Prostate gland (tissue), 2 donors: ENCODE data around the gene ZCCHC14. TPM values are rescaled to one million over a fixed set of nuclear protein-coding genes. Genes with fewer than 3 reads are reported as not detected.

Source experiments
- DNase-seq: peaks from one replicate; pipeline ENCODE4 v3.0.0-alpha.2; 2019; ENCODE audit warnings: low spot score
- H3K27ac ChIP-seq, 2 donors: fragments of 200-600 bp; sonication (generic); 2 replicates each; pipeline ENCODE4 v1.5.1; 2017 to 2019
- H3K27me3 ChIP-seq: fragments of 200-600 bp; sonication (generic); replicated peaks from 2 replicates; pipeline ENCODE4 v1.5.1; 2019; ENCODE audit not compliant: insufficient read depth
- H3K36me3 ChIP-seq, 2 donors: fragments of 200-600 bp; sonication (generic); 1 replicate in 1 of 2; 2 replicates in 1 of 2; pipeline versions ENCODE4 v1.5.1 to v1.8.1; 2017 to 2019
- H3K4me1 ChIP-seq: fragments of 200-600 bp; sonication (generic); replicated peaks from 2 replicates; pipeline ENCODE4 v1.5.1; 2019
- H3K4me3 ChIP-seq, 2 donors: fragments of 200-600 bp; sonication (generic); 2 replicates each; pipeline ENCODE4 v1.5.1; 2017 to 2019
- H3K9me3 ChIP-seq: fragments of 200-600 bp; sonication (generic); 2 replicates; pipeline ENCODE4 v1.5.1; 2017
- POLR2A ChIP-seq: fragments of 450-650 bp; IDR thresholded peaks from one replicate; pipeline ENCODE4 v1.6.1; 2016; ENCODE audit warnings: antibody characterized with exemption, mild to moderate bottlenecking
- POLR2AphosphoS5 ChIP-seq: sonication (generic); formaldehyde crosslinking; IDR thresholded peaks from one replicate; pipeline ENCODE4 v1.6.1; 2017; ENCODE audit warnings: antibody characterized with exemption
- WGBS: methylation state at CpG from one replicate; pipeline ENCODE4 v1.1.5; 2018; 5-methylcytosine and 5-hydroxymethylcytosine counted together
- intact Hi-C: fragments of 100-400 bp; cut with DNase I; formaldehyde crosslinking; loops from one replicate; pipeline ENCODE4 v1.14.2; 2022
- total RNA-seq, 2 donors: library from RNA; depleted of rRNA; stranded (reverse); fragments of >200 nt; gene quantifications; one replicate each; pipeline ENCODE4 v1.1.0, GENCODE V29; 2016
- TF ChIP-seq, protein P1 (sequence below), 4 experiments: fragments of 200-600 bp in 2 of 4; fragments of 450-650 bp in 2 of 4; sonication (generic) in 2 of 4; IDR thresholded peaks; 1 replicate in 3 of 4; 2 replicates in 1 of 4; pipeline ENCODE4 v1.5.1; 2016 to 2019; ENCODE audit warnings: antibody characterized with exemption in 4 of 4, mild to moderate bottlenecking in 2 of 4, moderate library complexity in 2 of 4

ZCCHC14 gene
- total RNA-seq, 2 donors from 2014 or later: 14.9 to 55.7 TPM

- Histone ChIP-seq H3K36me3 (no peaks in the 10 kb centered on the region), H3K27me3 (no peaks in the 10 kb centered on the region), H3K4me1 (no peaks in the 10 kb centered on the region), H3K27ac (no peak overlapping the region), H3K9me3 (no peaks in the 10 kb centered on the region), H3K4me3 (no peak overlapping the region)
- TF ChIP-seq, protein P1, sequence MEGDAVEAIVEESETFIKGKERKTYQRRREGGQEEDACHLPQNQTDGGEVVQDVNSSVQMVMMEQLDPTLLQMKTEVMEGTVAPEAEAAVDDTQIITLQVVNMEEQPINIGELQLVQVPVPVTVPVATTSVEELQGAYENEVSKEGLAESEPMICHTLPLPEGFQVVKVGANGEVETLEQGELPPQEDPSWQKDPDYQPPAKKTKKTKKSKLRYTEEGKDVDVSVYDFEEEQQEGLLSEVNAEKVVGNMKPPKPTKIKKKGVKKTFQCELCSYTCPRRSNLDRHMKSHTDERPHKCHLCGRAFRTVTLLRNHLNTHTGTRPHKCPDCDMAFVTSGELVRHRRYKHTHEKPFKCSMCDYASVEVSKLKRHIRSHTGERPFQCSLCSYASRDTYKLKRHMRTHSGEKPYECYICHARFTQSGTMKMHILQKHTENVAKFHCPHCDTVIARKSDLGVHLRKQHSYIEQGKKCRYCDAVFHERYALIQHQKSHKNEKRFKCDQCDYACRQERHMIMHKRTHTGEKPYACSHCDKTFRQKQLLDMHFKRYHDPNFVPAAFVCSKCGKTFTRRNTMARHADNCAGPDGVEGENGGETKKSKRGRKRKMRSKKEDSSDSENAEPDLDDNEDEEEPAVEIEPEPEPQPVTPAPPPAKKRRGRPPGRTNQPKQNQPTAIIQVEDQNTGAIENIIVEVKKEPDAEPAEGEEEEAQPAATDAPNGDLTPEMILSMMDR (IDR thresholded peaks at IDR 0.05): no peak
- TF ChIP-seq POLR2AphosphoS5: no peak
- TF ChIP-seq POLR2A: no peak
- intact Hi-C loops: no loop called here
- DNase-seq: no peak
- 85% methylated on average over 11 of the region's 11 CpGs for WGBS
Measured at GRCh38 chr16:87539113-87539512, 46.3 kb upstream of the ZCCHC14 start.

GRCh38 chr16:87538594-87538993, 45.8 kb upstream of the ZCCHC14 start:
- intact Hi-C loops: no loop called here
- 88% methylated on average over 11 of the region's 11 CpGs for WGBS
- no peak for DNase-seq

GRCh38 chr16:87538160-87538559, 45.3 kb upstream of the ZCCHC14 start:
- intact Hi-C loops: no loop called here
- no peak overlapping the region for H3K4me3 ChIP-seq
- H3K9me3 ChIP-seq: no peaks in the 10 kb centered on the region
- no peak for TF ChIP-seq POLR2AphosphoS5
- TF ChIP-seq POLR2A: no peak
- TF ChIP-seq, protein P1 (IDR thresholded peaks at IDR 0.05): no peak
- DNase-seq: no peak
- no peaks in the 10 kb centered on the region for H3K27me3 ChIP-seq
- H3K36me3 ChIP-seq: no peaks in the 10 kb centered on the region
- H3K27ac ChIP-seq: no peak overlapping the region
- H3K4me1 ChIP-seq: no peaks in the 10 kb centered on the region
- 64% methylated on average over 4 of the region's 4 CpGs for WGBS

More at GRCh38 chr16:87538594-87538993, 45.8 kb upstream of the ZCCHC14 start:
- Histone ChIP-seq H3K4me1 (no peaks in the 10 kb centered on the region), H3K36me3 (no peaks in the 10 kb centered on the region), H3K27me3 (no peaks in the 10 kb centered on the region), H3K4me3 (no peak overlapping the region), H3K27ac (no peak overlapping the region), H3K9me3 (no peaks in the 10 kb centered on the region)
- TF ChIP-seq POLR2A (no peak), POLR2AphosphoS5 (no peak)
- TF ChIP-seq, protein P1 (IDR thresholded peaks at IDR 0.05): no peak

- H3K27ac ChIP-seq: no peak overlapping the region
- H3K4me1 ChIP-seq: no peaks in the 10 kb centered on the region
- intact Hi-C loops: no loop called here
- no peak for DNase-seq
- H3K36me3 ChIP-seq: no peaks in the 10 kb centered on the region
- 74% methylated on average over 10 of the region's 10 CpGs for WGBS
- H3K27me3 ChIP-seq: no peaks in the 10 kb centered on the region
- H3K9me3 ChIP-seq: no peaks in the 10 kb centered on the region
- no peak for TF ChIP-seq POLR2AphosphoS5
- TF ChIP-seq, protein P1 (IDR thresholded peaks at IDR 0.05): no peak
- no peak for TF ChIP-seq POLR2A
- H3K4me3 ChIP-seq: no peak overlapping the region
Measured at GRCh38 chr16:87536795-87537142, 43.9 kb upstream of the ZCCHC14 start.

DNA sequence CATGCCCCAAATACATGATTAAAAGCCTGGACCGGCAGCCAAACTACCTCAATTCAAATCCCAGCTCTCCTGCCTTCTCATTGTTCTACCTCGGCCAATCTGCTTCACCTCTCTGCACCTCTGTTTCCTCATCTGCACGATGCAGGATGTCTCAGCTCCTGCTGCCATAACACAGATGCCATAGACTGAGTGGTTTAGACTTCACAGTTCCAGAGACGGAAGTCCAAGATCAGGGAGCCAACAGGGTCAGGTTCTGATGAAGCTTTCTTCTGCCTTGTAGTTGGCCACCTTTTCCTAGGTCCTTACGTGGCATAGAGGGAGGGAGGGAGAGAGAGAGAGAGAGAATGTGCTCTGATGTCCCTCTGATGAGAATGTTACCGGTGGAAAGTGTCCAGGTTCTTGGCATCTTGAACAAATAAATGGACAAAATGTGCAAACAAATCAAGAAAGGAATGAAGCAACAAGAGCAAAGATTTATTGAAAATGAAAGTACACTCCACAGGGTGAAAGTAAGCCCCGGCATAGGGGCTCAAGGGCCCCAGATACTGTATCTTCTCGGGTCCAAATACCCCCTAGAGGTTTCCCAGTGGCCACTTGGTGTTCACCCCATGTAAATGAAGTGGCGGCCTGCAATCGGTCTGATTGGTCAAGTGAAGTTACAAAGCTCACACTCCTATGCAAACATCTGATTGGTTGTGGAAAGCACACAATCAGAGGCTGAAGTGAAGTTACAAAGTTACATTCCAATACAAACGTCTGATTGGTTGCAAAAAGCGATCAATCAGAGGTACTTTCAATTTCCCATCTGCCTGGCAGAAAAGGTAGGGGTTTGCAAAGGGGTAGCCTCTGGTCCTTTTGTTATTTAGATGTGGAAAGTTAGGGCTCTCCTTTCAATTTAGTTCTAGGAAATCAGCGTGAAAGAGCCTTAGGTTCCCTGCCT, 43.3 kb upstream of the ZCCHC14 start:
- Histone ChIP-seq H3K9me3 (no peaks in the 10 kb centered on the region), H3K27ac (no peak overlapping the region), H3K4me1 (no peaks in the 10 kb centered on the region), H3K4me3 (no peak overlapping the region), H3K36me3 (no peaks in the 10 kb centered on the region), H3K27me3 (no peaks in the 10 kb centered on the region)
- intact Hi-C loops: no loop called here
- TF ChIP-seq, protein P1 (IDR thresholded peaks at IDR 0.05): no peak
- TF ChIP-seq POLR2AphosphoS5 (no peak), POLR2A (no peak)
- 56% methylated on average over 13 of the region's 13 CpGs for WGBS
- no peak for DNase-seq
